Adrenal gland (tissue), 5 donors: ENCODE results near the gene PVALEF.

Experiments
- CTCF ChIP-seq, 6 experiments: fragments of 450-650 bp in 4 of 6; fragments of 200-600 bp in 2 of 6; sonication (generic) in 1 of 6; IDR thresholded peaks; 1 replicate in 5 of 6; 2 replicates in 1 of 6; pipeline versions ENCODE4 v1.5.1 to v1.8.0; 2016 to 2021; ENCODE audit warnings: antibody characterized with exemption in 6 of 6, mild to moderate bottlenecking in 2 of 6, moderate library complexity in 1 of 6
- POLR2A ChIP-seq, 2 donors: fragments of 450-650 bp; IDR thresholded peaks; one replicate each; pipeline ENCODE4 v1.6.1; 2017; ENCODE audit warnings: antibody characterized with exemption in 2 of 2, mild to moderate bottlenecking in 2 of 2, moderate library complexity in 1 of 2
- donor health status: DM: no; HTN: no; CAD: no.

GRCh38 chr17:81127133-81127455 is 38.2 kb upstream of the PVALEF start:
- no peak for TF ChIP-seq CTCF (IDR thresholded peaks at IDR 0.05)
- no peak for TF ChIP-seq POLR2A (IDR thresholded peaks at IDR 0.05)
